ACC112 (cell line): Measurements from ENCODE around the gene MICAL3.

Source experiments
- H2AFZ ChIP-seq: fragments of 200-600 bp; sonication (generic); one replicate; pipeline ENCODE4 v1.6.0; 2017; ENCODE audit warnings: antibody characterized with exemption, low read length; ENCODE audit not compliant: unreplicated experiment
- H3K27ac ChIP-seq: fragments of 200-600 bp; sonication (generic); 2 replicates; pipeline ENCODE4 v1.5.1; 2014; ENCODE audit warnings: low read depth, mild to moderate bottlenecking, antibody characterized with exemption, low read length, moderate library complexity
- H3K27me3 ChIP-seq: fragments of 200-600 bp; sonication (generic); 2 replicates; pipeline ENCODE4 v1.6.1; 2014; ENCODE audit warnings: mild to moderate bottlenecking, antibody characterized with exemption, low read length, moderate library complexity, mixed read lengths; ENCODE audit not compliant: insufficient read depth
- H3K36me3 ChIP-seq: fragments of 200-600 bp; sonication (generic); 2 replicates; pipeline ENCODE4 v1.6.1; 2016; ENCODE audit warnings: mild to moderate bottlenecking, antibody characterized with exemption, low read length, moderate library complexity, mixed read lengths; ENCODE audit not compliant: insufficient read depth
- H3K4me1 ChIP-seq: fragments of 200-600 bp; sonication (generic); one replicate; pipeline ENCODE4 v1.6.1; 2016; ENCODE audit warnings: low read length, mixed read lengths; ENCODE audit not compliant: insufficient read depth, unreplicated experiment, control insufficient read depth
- H3K4me3 ChIP-seq: fragments of 200-600 bp; sonication (generic); 2 replicates; pipeline ENCODE4 v1.5.1; 2014; ENCODE audit warnings: mild to moderate bottlenecking, low read depth, low read length
- H3K79me2 ChIP-seq: fragments of 200-600 bp; sonication (generic); one replicate; pipeline ENCODE4 v1.6.0; 2016; ENCODE audit warnings: low read length; ENCODE audit not compliant: control insufficient read depth, unreplicated experiment, insufficient read depth

Gene MICAL3

DNA sequence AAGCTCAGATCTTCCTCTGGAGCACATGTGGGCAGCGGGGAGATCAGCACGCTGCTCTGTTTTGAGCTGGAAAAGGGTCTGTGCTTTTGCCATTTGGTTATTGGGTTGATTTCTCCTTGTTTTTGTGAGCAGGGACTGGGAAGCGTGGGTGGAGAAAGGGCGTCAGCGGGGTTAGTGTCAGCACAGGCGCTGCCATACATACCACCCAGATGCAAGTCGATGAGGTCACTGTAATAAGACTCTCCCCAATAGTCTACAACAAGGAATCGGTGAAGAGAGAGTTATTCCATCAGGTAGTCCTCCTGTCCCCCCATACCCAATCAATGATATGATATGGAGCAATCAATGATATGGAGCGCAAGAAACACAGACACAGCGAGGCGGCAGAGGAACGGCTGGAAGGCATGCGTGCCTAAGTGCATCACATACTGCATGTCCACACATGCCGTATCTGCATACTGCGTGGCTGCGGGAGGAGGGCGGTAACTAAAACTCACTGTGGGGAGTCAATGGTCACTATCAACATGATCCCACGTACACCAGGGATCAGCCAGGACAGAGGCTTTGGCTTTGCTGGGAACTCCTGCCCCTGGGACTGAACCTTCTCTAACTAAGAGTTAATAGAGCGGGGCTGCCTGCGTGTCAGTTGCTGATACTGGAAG, 220.6 kb downstream of the MICAL3 start:
- H2AFZ ChIP-seq = no peak overlapping the region
- H3K27ac ChIP-seq = no peak overlapping the region
- no peaks in the 10 kb centered on the region for H3K27me3 ChIP-seq
- H3K79me2 ChIP-seq = no peaks in the 10 kb centered on the region
- no peaks in the 10 kb centered on the region for H3K4me1 ChIP-seq
- no peaks in the 10 kb centered on the region for H3K36me3 ChIP-seq
- no peak overlapping the region for H3K4me3 ChIP-seq

GRCh38 chr22:17802822-17803221, 221.5 kb downstream of the MICAL3 start:
- Histone ChIP-seq H3K27me3 (no peaks in the 10 kb centered on the region), H3K4me3 (no peak overlapping the region), H3K79me2 (no peaks in the 10 kb centered on the region), H3K36me3 (no peaks in the 10 kb centered on the region), H3K4me1 (no peaks in the 10 kb centered on the region), H2AFZ (no peak overlapping the region), H3K27ac (no peak overlapping the region)

- H3K27ac ChIP-seq = no peak overlapping the region
- H3K4me1 ChIP-seq = no peaks in the 10 kb centered on the region
- no peak overlapping the region for H2AFZ ChIP-seq
- H3K4me3 ChIP-seq = no peak overlapping the region
- H3K36me3 ChIP-seq = no peaks in the 10 kb centered on the region
- no peaks in the 10 kb centered on the region for H3K27me3 ChIP-seq
- H3K79me2 ChIP-seq = no peaks in the 10 kb centered on the region
Measured at GRCh38 chr22:17802411-17802810, 221.9 kb downstream of the MICAL3 start.

DNA sequence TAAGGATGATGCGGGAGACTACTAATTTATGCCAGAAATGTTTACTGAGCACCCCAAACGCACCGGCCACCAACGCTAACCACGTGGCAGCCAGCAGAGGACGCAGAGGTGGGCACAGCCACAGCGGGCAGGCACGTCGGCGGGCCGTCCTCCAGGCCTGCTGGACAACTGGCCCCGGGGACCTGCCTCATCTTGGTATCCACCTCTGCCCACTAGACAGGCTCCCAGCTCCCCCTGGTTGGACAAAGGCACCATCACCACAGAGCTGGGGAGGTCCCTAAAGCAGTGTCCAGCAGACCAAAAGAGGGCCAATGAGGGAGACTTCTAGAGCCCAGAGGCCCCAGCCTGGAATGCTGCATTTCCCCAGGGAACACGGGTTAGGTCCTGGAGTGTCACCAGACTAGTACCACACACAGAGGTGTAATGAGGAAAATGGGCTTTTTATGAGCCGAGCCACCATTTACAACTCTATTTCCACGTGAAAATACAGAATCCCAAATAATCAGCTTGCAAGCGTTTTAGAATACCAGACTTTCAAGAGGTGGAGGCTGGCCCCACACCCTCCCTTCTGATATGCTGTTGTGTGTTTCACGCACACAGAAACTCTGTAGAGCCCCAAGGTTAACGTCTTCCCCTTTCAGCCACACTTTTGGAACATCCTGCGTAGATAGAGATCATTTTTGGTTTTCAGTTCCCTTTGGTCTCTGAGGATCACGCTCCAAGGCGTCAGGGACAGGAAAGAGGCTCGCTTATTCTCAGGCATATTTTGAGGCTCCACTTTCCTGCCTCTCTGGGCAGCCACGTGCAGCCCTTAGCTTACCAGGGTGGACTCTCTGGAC, 226.4 kb downstream of the MICAL3 start:
- Histone ChIP-seq H2AFZ (no peak overlapping the region), H3K27me3 (no peaks in the 10 kb centered on the region), H3K36me3 (no peaks in the 10 kb centered on the region), H3K4me3 (no peak overlapping the region), H3K27ac (no peak overlapping the region), H3K4me1 (no peaks in the 10 kb centered on the region), H3K79me2 (no peaks in the 10 kb centered on the region)

DNA sequence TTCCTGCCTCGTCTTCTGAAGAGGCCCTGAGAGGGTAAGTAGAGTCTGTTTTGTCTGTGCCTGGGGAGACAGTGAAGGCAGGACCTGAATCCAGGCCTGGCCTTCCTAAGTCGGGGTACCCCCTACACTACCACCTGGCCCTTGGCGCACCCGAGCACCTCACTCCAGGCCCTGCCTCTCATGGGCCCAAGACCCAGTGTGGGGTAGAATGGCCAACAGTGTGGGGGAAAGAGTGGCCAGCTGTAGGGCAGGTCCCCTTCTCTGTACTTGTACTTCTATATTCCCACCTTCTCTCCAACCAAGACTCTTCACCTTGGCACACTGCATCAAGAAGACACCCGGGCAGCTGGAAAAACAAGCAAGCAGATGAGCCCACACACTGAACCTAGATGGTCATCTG, 227.7 kb downstream of the MICAL3 start:
- H3K4me3 ChIP-seq = no peak overlapping the region
- no peaks in the 10 kb centered on the region for H3K79me2 ChIP-seq
- H3K36me3 ChIP-seq = no peaks in the 10 kb centered on the region
- H3K27ac ChIP-seq = no peak overlapping the region
- no peak overlapping the region for H2AFZ ChIP-seq
- H3K27me3 ChIP-seq = no peaks in the 10 kb centered on the region
- no peaks in the 10 kb centered on the region for H3K4me1 ChIP-seq

DNA sequence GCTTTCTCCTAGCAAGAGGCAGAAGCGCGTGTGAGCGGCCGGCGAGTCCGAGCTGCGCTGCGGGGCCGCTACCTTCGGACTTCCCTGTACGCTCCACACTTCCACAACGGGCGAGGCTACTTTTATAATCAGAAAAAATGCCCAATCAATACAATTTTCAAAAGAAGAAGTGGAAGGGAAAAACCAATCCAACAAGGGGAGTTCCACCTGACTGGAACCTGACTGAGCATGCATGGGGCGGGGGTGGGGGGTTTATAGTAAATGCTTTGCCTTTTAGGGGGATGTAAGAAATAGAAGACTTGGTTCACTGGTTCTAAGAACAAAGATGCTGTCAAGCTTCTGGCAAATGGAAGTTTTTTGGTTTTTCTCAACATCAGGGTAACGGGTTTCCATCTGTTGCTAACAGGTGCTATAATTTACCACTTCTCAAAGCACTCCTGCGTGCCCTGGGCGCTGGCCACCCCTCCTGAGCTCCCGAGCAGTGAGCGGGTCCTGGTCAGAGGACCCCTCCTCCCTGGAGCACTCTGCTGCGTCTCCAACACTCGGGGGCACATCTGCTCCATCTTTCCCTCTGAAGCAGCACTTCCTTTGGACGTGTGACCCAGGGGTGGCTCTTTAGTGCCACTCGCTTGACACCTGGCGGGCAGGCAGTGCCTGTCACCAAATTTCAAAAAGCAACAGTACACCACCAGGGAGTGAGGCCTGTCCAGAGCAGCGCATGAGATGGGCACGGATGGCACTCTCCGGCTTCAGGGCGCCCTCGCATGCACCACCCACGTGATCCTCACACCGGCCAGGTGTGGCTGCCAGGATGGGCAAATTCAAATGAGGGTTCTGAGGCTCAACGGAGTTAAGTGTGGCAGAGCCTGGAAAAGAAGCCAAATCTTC, 228.5 kb downstream of the MICAL3 start:
- Histone ChIP-seq H3K4me1 (no peaks in the 10 kb centered on the region), H3K36me3 (no peaks in the 10 kb centered on the region), H3K4me3 (no peak overlapping the region)

GRCh38 chr22:17794726-17795542, 229.4 kb downstream of the MICAL3 start:
- no peak overlapping the region for H3K27ac ChIP-seq

More for the DNA sequence above, 228.5 kb downstream of the MICAL3 start:
- Histone ChIP-seq H3K79me2 (no peaks in the 10 kb centered on the region), H3K27ac (no peak overlapping the region), H3K27me3 (no peaks in the 10 kb centered on the region), H2AFZ (no peak overlapping the region)

GRCh38 chr22:17792854-17793434, 231.4 kb downstream of the MICAL3 start:
- Histone ChIP-seq H3K79me2 (no peaks in the 10 kb centered on the region), H3K27ac (no peak overlapping the region), H3K27me3 (no peaks in the 10 kb centered on the region), H2AFZ (no peak overlapping the region), H3K36me3 (no peaks in the 10 kb centered on the region), H3K4me3 (no peak overlapping the region), H3K4me1 (no peaks in the 10 kb centered on the region)

More at GRCh38 chr22:17794726-17795542, 229.4 kb downstream of the MICAL3 start:
- Histone ChIP-seq H2AFZ (no peak overlapping the region), H3K36me3 (no peaks in the 10 kb centered on the region), H3K27me3 (no peaks in the 10 kb centered on the region), H3K4me3 (no peak overlapping the region), H3K4me1 (no peaks in the 10 kb centered on the region), H3K79me2 (no peaks in the 10 kb centered on the region)

- no peak overlapping the region for H2AFZ ChIP-seq
- H3K36me3 ChIP-seq = no peaks in the 10 kb centered on the region
- H3K27me3 ChIP-seq = no peaks in the 10 kb centered on the region
- H3K4me1 ChIP-seq = no peaks in the 10 kb centered on the region
- no peak overlapping the region for H3K27ac ChIP-seq
- H3K4me3 ChIP-seq = no peak overlapping the region
- H3K79me2 ChIP-seq = no peaks in the 10 kb centered on the region
Measured at GRCh38 chr22:17792299-17792698, 232.1 kb downstream of the MICAL3 start.

GRCh38 chr22:17791196-17791595, 233.2 kb downstream of the MICAL3 start:
- H3K4me1 ChIP-seq = no peaks in the 10 kb centered on the region
- no peak overlapping the region for H3K4me3 ChIP-seq
- no peaks in the 10 kb centered on the region for H3K36me3 ChIP-seq
- no peaks in the 10 kb centered on the region for H3K79me2 ChIP-seq
- H3K27me3 ChIP-seq = no peaks in the 10 kb centered on the region
- H2AFZ ChIP-seq = no peak overlapping the region
- H3K27ac ChIP-seq = no peak overlapping the region
